CD4-positive, alpha-beta memory T cell (primary cell): ENCODE measurements around the gene AKAP7. TPM values are rescaled to one million over a fixed set of nuclear protein-coding genes. Genes with fewer than 3 reads are reported as not detected.

Experiments
- CTCF ChIA-PET: fragments of 350-600 bp; sonication (Branson Sonifier 250); formaldehyde crosslinking; loops from one replicate; lab custom pipeline; 2021; ENCODE audit warnings: inconsistent platforms; ENCODE audit not compliant: partially characterized antibody; lab: Charles Lee
- POLR2A ChIA-PET: fragments of 350-600 bp; sonication (Branson Sonifier 250); formaldehyde crosslinking; loops from one replicate; lab custom pipeline; 2021; ENCODE audit not compliant: partially characterized antibody; lab: Charles Lee
- DNase-seq, 5 donors: peaks; one replicate each; pipeline versions ENCODE4 v3.0.0 to v3.0.0-alpha.2; 2020 to 2022; ENCODE audit warnings: mixed read lengths in 1 of 5
- H3K27ac ChIP-seq: one replicate; pipeline ENCODE4 v1.7.0; 2013; ENCODE audit warnings: low read depth, low read length
- H3K27me3 ChIP-seq: 2 replicates; pipeline ENCODE4 v1.7.0; 2013; ENCODE audit warnings: mild to moderate bottlenecking, low read length, moderate library complexity; ENCODE audit not compliant: insufficient read depth
- H3K36me3 ChIP-seq: 2 replicates; pipeline ENCODE4 v1.7.0; 2013; ENCODE audit warnings: mild to moderate bottlenecking, low read length, moderate library complexity; ENCODE audit not compliant: insufficient read depth
- H3K4me1 ChIP-seq: 2 replicates; pipeline ENCODE4 v1.7.0; 2013; ENCODE audit warnings: mild to moderate bottlenecking, low read length, moderate library complexity; ENCODE audit not compliant: insufficient read depth
- H3K4me3 ChIP-seq, 2 donors: one replicate each; pipeline ENCODE4 v1.7.0; 2013; ENCODE audit warnings: low read length in 2 of 2, mild to moderate bottlenecking in 1 of 2
- H3K9me3 ChIP-seq, 2 donors: one replicate each; pipeline ENCODE4 v1.7.0; 2013; ENCODE audit warnings: low read length in 2 of 2, control low read depth in 1 of 2; ENCODE audit not compliant: control insufficient read depth in 1 of 2
- H3K27ac Mint-ChIP-seq, 7 donors: one replicate each; pipeline ENCODE4 v1.8.0; 2020 to 2021; ENCODE audit warnings: mixed read lengths in 7 of 7, mild to moderate bottlenecking in 6 of 7, inconsistent platforms in 3 of 7, moderate library complexity in 3 of 7
- H3K27me3 Mint-ChIP-seq, 2 donors: one replicate each; pipeline ENCODE4 v1.8.0; 2020 to 2021; ENCODE audit warnings: mixed read lengths in 2 of 2
- H3K36me3 Mint-ChIP-seq, 2 donors: one replicate each; pipeline ENCODE4 v1.8.0; 2020 to 2021; ENCODE audit warnings: mixed read lengths in 2 of 2, inconsistent platforms in 1 of 2, mild to moderate bottlenecking in 1 of 2
- H3K4me1 Mint-ChIP-seq, 4 donors: one replicate each; pipeline ENCODE4 v1.8.0; 2020 to 2021; ENCODE audit warnings: mixed read lengths in 4 of 4, mild to moderate bottlenecking in 1 of 4
- H3K4me3 Mint-ChIP-seq, 8 donors: one replicate each; pipeline ENCODE4 v1.8.0; 2020 to 2021; ENCODE audit warnings: mixed read lengths in 8 of 8, mild to moderate bottlenecking in 7 of 8, moderate library complexity in 6 of 8, inconsistent platforms in 3 of 8
- H3K9me3 Mint-ChIP-seq, 8 donors: one replicate each; pipeline ENCODE4 v1.8.0; 2020 to 2021; ENCODE audit warnings: mixed read lengths in 8 of 8, mild to moderate bottlenecking in 5 of 8, inconsistent platforms in 3 of 8, moderate library complexity in 1 of 8
- intact Hi-C: fragments of 100-400 bp; cut with micrococcal nuclease; formaldehyde crosslinking; loops from one replicate; pipeline ENCODE4 v1.15.1; 2023
- polyA plus RNA-seq, 2 donors: library from polyadenylated mRNA; unstranded; fragments of 300-500 nt; fragmentation: Illumina TruSeq; gene quantifications; one replicate each; pipeline ENCODE4 v1.2.3, GENCODE V29; 2021
- total RNA-seq, 2 experiments: library from RNA; stranded (reverse); gene quantifications; one replicate each; pipeline ENCODE4 v1.2.3, GENCODE V29; 2021

The AKAP7 gene
- total and polyA plus RNA-seq, 4 experiments from 2014 or later, result 14.5 to 19.0 (median 15.8) TPM

- no peaks in the 10 kb centered on the region for H3K36me3 ChIP-seq
- no peak overlapping the region for H3K27ac ChIP-seq
- H3K27me3 ChIP-seq, result no peaks in the 10 kb centered on the region
- Mint-ChIP-seq H3K4me3 (no peak overlapping the region), H3K4me1 (peaks cover 14 to 17% (median 16%) of the 10 kb centered on the region in 4 donors), H3K27ac (peak overlapping the region in 2 of 7 donors; percentile 15 to 25), H3K36me3 (peaks cover 19 to 52% of the 10 kb centered on the region in 2 donors), H3K9me3 (peaks cover 3 to 20% (median 14%) of the 10 kb centered on the region in 8 donors), H3K27me3 (no peaks in the 10 kb centered on the region)
- ChIA-PET CTCF (interaction anchor here (1.3 kb wide), 1 partner anchor 17 kb away, joined by 3 read pairs; no protein-coding TSS in a partner anchor), POLR2A (no interaction called here)
- H3K4me3 ChIP-seq, result no peak overlapping the region
- DNase-seq, result no peak
- peaks cover 0 to 4% of the 10 kb centered on the region in 2 donors for H3K9me3 ChIP-seq
- intact Hi-C loops, result loop anchor here (5.0 kb wide), 1 partner anchor 37 kb away; no protein-coding TSS in a partner anchor
- H3K4me1 ChIP-seq, result no peaks in the 10 kb centered on the region
Measured at GRCh38 chr6:131269565-131270391, 134.5 kb downstream of the AKAP7 start.

GRCh38 chr6:131270534-131270933, 135.3 kb downstream of the AKAP7 start:
- no peak overlapping the region for H3K4me3 Mint-ChIP-seq
- H3K4me3 ChIP-seq, result no peak overlapping the region
- H3K27ac Mint-ChIP-seq, result no peak overlapping the region
- ChIA-PET CTCF (interaction anchor here (1.3 kb wide), 1 partner anchor 17 kb away, joined by 3 read pairs; no protein-coding TSS in a partner anchor), POLR2A (interaction anchor here (2.8 kb wide), 1 partner anchor 10 kb away, joined by 11 read pairs; no protein-coding TSS in a partner anchor)
- H3K36me3 Mint-ChIP-seq, result peaks cover 19 to 53% of the 10 kb centered on the region in 2 donors
- DNase-seq, result no peak
- no peaks in the 10 kb centered on the region for H3K36me3 ChIP-seq
- no peaks in the 10 kb centered on the region for H3K27me3 ChIP-seq
- peaks cover 14 to 17% (median 15%) of the 10 kb centered on the region in 4 donors for H3K4me1 Mint-ChIP-seq
- H3K9me3 ChIP-seq, result peaks cover 0 to 4% of the 10 kb centered on the region in 2 donors
- H3K27ac ChIP-seq, result no peak overlapping the region
- intact Hi-C loops, result no loop called here
- H3K9me3 Mint-ChIP-seq, result peaks cover 3 to 20% (median 14%) of the 10 kb centered on the region in 8 donors
- H3K27me3 Mint-ChIP-seq, result no peaks in the 10 kb centered on the region
- no peaks in the 10 kb centered on the region for H3K4me1 ChIP-seq

GRCh38 chr6:131275273-131275672, 140.0 kb downstream of the AKAP7 start:
- peaks cover 14 to 29% (median 22%) of the 10 kb centered on the region in 4 donors for H3K4me1 Mint-ChIP-seq
- no peak for DNase-seq
- peaks cover 16 to 47% of the 10 kb centered on the region in 2 donors for H3K36me3 Mint-ChIP-seq
- ChIA-PET CTCF (no interaction called here), POLR2A (interaction anchor here (1.4 kb wide), 1 partner anchor 76 kb away, joined by 5 read pairs; no protein-coding TSS in a partner anchor)
- Histone ChIP-seq H3K9me3 (peaks cover 0 to 4% of the 10 kb centered on the region in 2 donors), H3K4me1 (peaks cover 7% of the 10 kb centered on the region), H3K27me3 (no peaks in the 10 kb centered on the region), H3K36me3 (no peaks in the 10 kb centered on the region), H3K27ac (no peak overlapping the region), H3K4me3 (no peak overlapping the region)
- H3K4me3 Mint-ChIP-seq, result no peak overlapping the region
- peaks cover 4 to 21% (median 15%) of the 10 kb centered on the region in 8 donors for H3K9me3 Mint-ChIP-seq
- no peak overlapping the region for H3K27ac Mint-ChIP-seq
- H3K27me3 Mint-ChIP-seq, result no peaks in the 10 kb centered on the region
- intact Hi-C loops, result no loop called here

GRCh38 chr6:131277591-131277990, 142.3 kb downstream of the AKAP7 start:
- Histone ChIP-seq H3K27me3 (no peaks in the 10 kb centered on the region), H3K9me3 (no peaks in the 10 kb centered on the region), H3K4me1 (peaks cover 29% of the 10 kb centered on the region), H3K4me3 (no peak overlapping the region), H3K36me3 (no peaks in the 10 kb centered on the region), H3K27ac (no peak overlapping the region)
- ChIA-PET POLR2A (no interaction called here), CTCF (interaction anchor here (2.0 kb wide), 1 partner anchor 78 kb away, joined by 8 read pairs; no protein-coding TSS in a partner anchor)
- no peak overlapping the region for H3K4me3 Mint-ChIP-seq
- no peak for DNase-seq
- H3K4me1 Mint-ChIP-seq, result peaks cover 31 to 47% (median 40%) of the 10 kb centered on the region in 4 donors
- H3K36me3 Mint-ChIP-seq, result peaks cover 14 to 36% of the 10 kb centered on the region in 2 donors
- intact Hi-C loops, result no loop called here
- H3K9me3 Mint-ChIP-seq, result peaks cover 0 to 11% (median 7%) of the 10 kb centered on the region in 8 donors
- no peaks in the 10 kb centered on the region for H3K27me3 Mint-ChIP-seq
- peak overlapping the region in 1 of 7 donors; percentile 32 for H3K27ac Mint-ChIP-seq

- peak overlapping the region in 1 of 2 donors; percentile 48 for H3K4me3 ChIP-seq
- Mint-ChIP-seq H3K4me3 (peak overlapping the region; percentile 80 to 95 (median 90)), H3K9me3 (peaks cover 0 to 10% (median 4%) of the 10 kb centered on the region in 8 donors), H3K36me3 (peaks cover 17 to 50% of the 10 kb centered on the region in 2 donors), H3K27me3 (no peaks in the 10 kb centered on the region), H3K4me1 (peaks cover 27 to 50% (median 38%) of the 10 kb centered on the region in 4 donors), H3K27ac (peak overlapping the region; percentile 94 to 98 (median 97))
- intact Hi-C loops, result loop anchor here (1.0 kb wide), 1 partner anchor 81 kb away; no protein-coding TSS in a partner anchor
- H3K9me3 ChIP-seq, result no peaks in the 10 kb centered on the region
- ChIA-PET CTCF (interaction anchor here (0.6 to 2.9 kb wide), 15 partner anchors 10 to 346 kb away, joined by 3 to 25 read pairs (median 4); partner anchors contain the start of gene MED23), POLR2A (interaction anchor here (0.6 to 6.6 kb wide), 22 partner anchors 10 to 1609 kb away, joined by 3 to 80 read pairs (median 4); no protein-coding TSS in a partner anchor)
- H3K27me3 ChIP-seq, result no peaks in the 10 kb centered on the region
- peaks cover 34% of the 10 kb centered on the region for H3K4me1 ChIP-seq
- H3K27ac ChIP-seq, result peak overlapping the region; percentile 53
- H3K36me3 ChIP-seq, result no peaks in the 10 kb centered on the region
- peak; percentile 69 to 77 (median 74) for DNase-seq
Measured at GRCh38 chr6:131281471-131282270, 146.4 kb downstream of the AKAP7 start.

GRCh38 chr6:131282365-131282764, 147.1 kb downstream of the AKAP7 start:
- POLR2A ChIA-PET, result interaction anchor here (1.0 to 6.6 kb wide), 14 partner anchors 10 to 252 kb away, joined by 3 to 80 read pairs (median 4); no protein-coding TSS in a partner anchor
- no peak for DNase-seq
- Mint-ChIP-seq H3K9me3 (peaks cover 0 to 10% (median 4%) of the 10 kb centered on the region in 8 donors), H3K4me3 (no peak overlapping the region), H3K36me3 (peaks cover 23 to 53% of the 10 kb centered on the region in 2 donors), H3K27ac (peak overlapping the region in 2 of 7 donors; percentile 34 to 97), H3K4me1 (peaks cover 28 to 51% (median 38%) of the 10 kb centered on the region in 4 donors), H3K27me3 (no peaks in the 10 kb centered on the region)
- Histone ChIP-seq H3K27ac (no peak overlapping the region), H3K36me3 (no peaks in the 10 kb centered on the region), H3K4me3 (no peak overlapping the region), H3K4me1 (peaks cover 32% of the 10 kb centered on the region), H3K27me3 (no peaks in the 10 kb centered on the region), H3K9me3 (no peaks in the 10 kb centered on the region)
- intact Hi-C loops, result no loop called here
- CTCF ChIA-PET, result interaction anchor here (0.8 to 2.9 kb wide), 12 partner anchors 10 to 346 kb away, joined by 3 to 25 read pairs (median 5); partner anchors contain the start of gene MED23
